B cell (primary cell): ENCODE results near the gene CDH13. TPM values are rescaled to one million over a fixed set of nuclear protein-coding genes. Genes with fewer than 3 reads are reported as not detected.

ENCODE experiments used
- ATAC-seq: fragments of 200-7000 bp; cut with Tn5 transposase; one replicate; pipeline ENCODE4 v1.10.0; 2021; ENCODE audit warnings: low read depth, mild to moderate bottlenecking, moderate number of reproducible peaks, moderate library complexity
- CTCF ChIA-PET: fragments of 350-600 bp; sonication (Branson Sonifier 250); formaldehyde crosslinking; loops from one replicate; lab custom pipeline; 2021; ENCODE audit warnings: antibody characterized with exemption, inconsistent platforms; lab: Charles Lee
- POLR2A ChIA-PET: fragments of 350-600 bp; sonication (Branson Sonifier 250); formaldehyde crosslinking; loops from one replicate; lab custom pipeline; 2021; ENCODE audit warnings: antibody characterized with exemption; lab: Charles Lee
- DNase-seq: peaks from one replicate; pipeline ENCODE4 v3.0.0; 2013
- H2AFZ ChIP-seq: 2 replicates; pipeline ENCODE4 v1.6.1; 2012; ENCODE audit warnings: mild to moderate bottlenecking, low read depth, low read length; ENCODE audit not compliant: insufficient read depth, poor library complexity, severe bottlenecking
- H3K27ac ChIP-seq, 2 donors: 1 replicate in 1 of 2; 2 replicates in 1 of 2; pipeline ENCODE4 v1.5.1; 2012 to 2013; ENCODE audit warnings: low read length in 2 of 2, mild to moderate bottlenecking in 2 of 2, moderate library complexity in 1 of 2
- H3K27me3 ChIP-seq, 4 experiments: fragments of 200-600 bp in 1 of 4; sonication (generic) in 1 of 4; replicated peaks in 1 of 4; 1 replicate in 2 of 4; 2 replicates in 2 of 4; pipeline versions ENCODE4 v1.6.1 to v1.7.0; 2013 to 2016; ENCODE audit warnings: low read length in 3 of 4, mild to moderate bottlenecking in 2 of 4, mixed read lengths in 1 of 4, moderate library complexity in 1 of 4; ENCODE audit not compliant: insufficient read depth in 4 of 4, control insufficient read depth in 3 of 4; ENCODE audit errors: control extremely low read depth in 1 of 4
- H3K36me3 ChIP-seq, 2 experiments: replicated peaks in 1 of 2; 1 replicate in 1 of 2; 2 replicates in 1 of 2; pipeline versions ENCODE4 v1.6.1 to v1.7.1; 2013; ENCODE audit warnings: low read length in 1 of 2; ENCODE audit not compliant: insufficient read depth in 2 of 2, control insufficient read depth in 1 of 2; ENCODE audit errors: control extremely low read depth in 1 of 2, extremely low read depth in 1 of 2
- H3K4me1 ChIP-seq, 2 donors: fragments of 200-600 bp in 1 of 2; sonication (generic) in 1 of 2; 1 replicate in 1 of 2; 2 replicates in 1 of 2; pipeline versions ENCODE4 v1.5.1 to v1.6.1; 2013 to 2017; ENCODE audit warnings: low read length in 2 of 2; ENCODE audit not compliant: control insufficient read depth in 2 of 2, insufficient read depth in 2 of 2
- H3K4me2 ChIP-seq: replicated peaks from 2 replicates; pipeline ENCODE3; 2012; ENCODE audit warnings: mild to moderate bottlenecking, low read depth, low read length; ENCODE audit not compliant: poor library complexity, severe bottlenecking
- H3K4me3 ChIP-seq, 5 experiments: fragments of 200-600 bp in 1 of 5; sonication (generic) in 1 of 5; 1 replicate in 3 of 5; 2 replicates in 2 of 5; pipeline versions ENCODE4 v1.5.1 to v1.7.0; 2011 to 2016; ENCODE audit warnings: low read length in 4 of 5, mild to moderate bottlenecking in 4 of 5, low read depth in 2 of 5, control low read depth in 1 of 5, moderate library complexity in 1 of 5; ENCODE audit not compliant: insufficient read depth in 1 of 5; ENCODE audit errors: control extremely low read depth in 1 of 5, extremely low read depth in 1 of 5
- H3K79me2 ChIP-seq: fragments of 200-600 bp; sonication (generic); one replicate; pipeline ENCODE4 v1.6.0; 2016; ENCODE audit warnings: low read length; ENCODE audit not compliant: control insufficient read depth, insufficient read depth
- H3K9ac ChIP-seq: fragments of 200-600 bp; sonication (generic); 2 replicates; pipeline ENCODE4 v1.6.1; 2017; ENCODE audit warnings: mild to moderate bottlenecking, low read length, moderate library complexity
- H3K9me3 ChIP-seq, 3 donors: one replicate each; pipeline versions ENCODE4 v1.6.1 to v1.7.1; 2013; ENCODE audit warnings: low read length in 2 of 3; ENCODE audit not compliant: control insufficient read depth in 2 of 3, insufficient read depth in 1 of 3; ENCODE audit errors: control extremely low read depth in 1 of 3
- H4K20me1 ChIP-seq: 2 replicates; pipeline ENCODE4 v1.6.0; 2012; ENCODE audit warnings: mild to moderate bottlenecking, low read length; ENCODE audit not compliant: insufficient read depth, control insufficient read depth, poor library complexity, severe bottlenecking
- H3K27ac Mint-ChIP-seq: one replicate; pipeline ENCODE4 v1.8.0; 2021; ENCODE audit warnings: mixed read lengths
- H3K27me3 Mint-ChIP-seq: one replicate; pipeline ENCODE4 v1.8.0; 2021; ENCODE audit warnings: mixed read lengths
- H3K4me1 Mint-ChIP-seq: one replicate; pipeline ENCODE4 v1.8.0; 2021; ENCODE audit warnings: mixed read lengths
- H3K4me3 Mint-ChIP-seq: one replicate; pipeline ENCODE4 v1.8.0; 2021; ENCODE audit warnings: mixed read lengths
- H3K9me3 Mint-ChIP-seq: one replicate; pipeline ENCODE4 v1.8.0; 2022; ENCODE audit warnings: mixed read lengths; ENCODE audit not compliant: insufficient read depth
- EZH2 ChIP-seq: IDR thresholded peaks from 2 replicates; pipeline ENCODE4 v1.6.1; 2012; ENCODE audit warnings: borderline replicate concordance, low read depth, mild to moderate bottlenecking, moderate library complexity, low read length; ENCODE audit not compliant: insufficient read depth, poor library complexity, severe bottlenecking
- WGBS: methylation state at CpG from one replicate; pipeline ENCODE4 v1.1.5; 2013; ENCODE audit warnings: missing lambda C conversion rate; ENCODE audit not compliant: insufficient coverage; 5-methylcytosine and 5-hydroxymethylcytosine counted together
- intact Hi-C: fragments of 100-400 bp; cut with micrococcal nuclease; formaldehyde crosslinking; loops from one replicate; pipeline ENCODE4 v1.10.0; 2022
- polyA plus RNA-seq: library from polyadenylated mRNA; depleted of rRNA; stranded (reverse); fragments of >200 nt; gene quantifications from 2 replicates; pipeline ENCODE4 v1.2.3, GENCODE V29; 2012
- total RNA-seq, 2 donors: library from RNA; stranded (reverse); fragments of 120-200 nt in 1 of 2; gene quantifications; 1 replicate in 1 of 2; 2 replicates in 1 of 2; pipeline versions ENCODE4 v1.2.3 to v1.2.4, GENCODE V29; 2013 to 2022
- TF ChIP-seq, protein P1 (sequence below): fragments of 200-600 bp; IDR thresholded peaks from one replicate; pipeline ENCODE4 v1.8.0; 2022; ENCODE audit warnings: antibody characterized with exemption, mild to moderate bottlenecking

CDH13 gene
- total and polyA plus RNA-seq, 2 donors (not counting 1 experiment from before 2014, with no cell fraction given), result not detected

DNA sequence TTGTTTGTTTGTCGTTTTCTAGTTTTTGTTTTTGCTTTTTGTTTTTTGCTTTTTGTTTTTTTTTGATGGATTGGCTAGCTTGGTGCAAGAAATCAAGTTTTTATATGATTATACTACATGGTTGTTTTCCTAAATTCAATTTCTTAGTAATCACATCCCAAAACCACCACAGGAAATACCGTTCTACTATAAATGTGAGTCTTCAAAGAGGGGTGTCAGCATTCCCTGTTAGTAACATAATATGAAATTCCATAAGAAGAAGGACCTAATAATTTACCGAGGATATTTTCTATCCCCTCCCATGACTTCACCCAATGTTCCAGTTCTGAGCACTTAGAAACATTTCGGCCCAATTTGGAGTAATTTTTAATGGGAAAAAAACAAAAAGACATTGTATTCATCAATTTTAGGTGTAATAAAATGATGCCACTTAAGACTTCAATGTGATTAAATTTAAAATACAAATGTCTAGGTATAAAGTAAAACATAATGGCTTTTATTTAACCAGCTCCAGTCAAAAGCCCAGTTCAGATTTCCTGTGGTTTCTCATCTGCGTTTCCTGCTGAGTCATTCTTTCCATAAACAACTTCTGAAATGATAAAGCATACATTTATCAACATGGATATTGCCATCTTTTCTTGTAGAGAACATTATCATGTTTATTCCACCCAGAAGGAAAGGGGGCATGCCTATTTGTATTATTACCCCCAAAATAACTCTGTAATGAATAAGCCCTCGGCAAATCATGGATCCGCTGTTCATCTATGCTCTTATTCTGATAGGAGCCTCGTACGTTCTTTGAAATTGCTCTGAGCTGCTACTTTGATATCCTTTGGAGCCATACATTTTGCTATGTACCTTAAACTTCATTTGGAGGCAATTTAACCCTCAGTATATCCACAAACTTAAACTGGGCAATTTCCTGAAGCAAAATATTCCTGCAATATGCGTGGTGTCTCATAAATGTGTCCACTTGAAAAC, 1209.1 kb downstream of the CDH13 start:
- ChIA-PET POLR2A (no interaction called here), CTCF (interaction anchor here (0.9 kb wide), 1 partner anchor 121 kb away, joined by 3 read pairs; no protein-coding TSS in a partner anchor)
- peaks cover 0 to 4% of the 10 kb centered on the region in 2 donors for H3K4me1 ChIP-seq
- peaks cover 0 to 3% (median 0%) of the 10 kb centered on the region in 3 donors for H3K9me3 ChIP-seq
- H2AFZ ChIP-seq, result no peak overlapping the region
- Mint-ChIP-seq H3K4me3 (no peak overlapping the region), H3K27ac (no peak overlapping the region), H3K27me3 (peaks cover 16% of the 10 kb centered on the region), H3K4me1 (peaks cover 5% of the 10 kb centered on the region), H3K9me3 (no peaks in the 10 kb centered on the region)
- 28% methylated on average over 4 of the region's 10 CpGs for WGBS
- intact Hi-C loops, result no loop called here
- no peaks in the 10 kb centered on the region for H3K36me3 ChIP-seq
- ATAC-seq (no peak), DNase-seq (no peak)
- no peaks in the 10 kb centered on the region for H4K20me1 ChIP-seq
- no peak overlapping the region for H3K4me3 ChIP-seq
- no peak overlapping the region for H3K4me2 ChIP-seq
- H3K79me2 ChIP-seq, result no peaks in the 10 kb centered on the region
- H3K9ac ChIP-seq, result no peak overlapping the region
- peaks cover 0 to 12% (median 5%) of the 10 kb centered on the region in 4 experiments for H3K27me3 ChIP-seq
- TF ChIP-seq EZH2, result no peak
- TF ChIP-seq, protein P1, sequence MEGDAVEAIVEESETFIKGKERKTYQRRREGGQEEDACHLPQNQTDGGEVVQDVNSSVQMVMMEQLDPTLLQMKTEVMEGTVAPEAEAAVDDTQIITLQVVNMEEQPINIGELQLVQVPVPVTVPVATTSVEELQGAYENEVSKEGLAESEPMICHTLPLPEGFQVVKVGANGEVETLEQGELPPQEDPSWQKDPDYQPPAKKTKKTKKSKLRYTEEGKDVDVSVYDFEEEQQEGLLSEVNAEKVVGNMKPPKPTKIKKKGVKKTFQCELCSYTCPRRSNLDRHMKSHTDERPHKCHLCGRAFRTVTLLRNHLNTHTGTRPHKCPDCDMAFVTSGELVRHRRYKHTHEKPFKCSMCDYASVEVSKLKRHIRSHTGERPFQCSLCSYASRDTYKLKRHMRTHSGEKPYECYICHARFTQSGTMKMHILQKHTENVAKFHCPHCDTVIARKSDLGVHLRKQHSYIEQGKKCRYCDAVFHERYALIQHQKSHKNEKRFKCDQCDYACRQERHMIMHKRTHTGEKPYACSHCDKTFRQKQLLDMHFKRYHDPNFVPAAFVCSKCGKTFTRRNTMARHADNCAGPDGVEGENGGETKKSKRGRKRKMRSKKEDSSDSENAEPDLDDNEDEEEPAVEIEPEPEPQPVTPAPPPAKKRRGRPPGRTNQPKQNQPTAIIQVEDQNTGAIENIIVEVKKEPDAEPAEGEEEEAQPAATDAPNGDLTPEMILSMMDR, result no peak
- H3K27ac ChIP-seq, result no peak overlapping the region

GRCh38 chr16:83837566-83837965, 1210.8 kb downstream of the CDH13 start:
- no peak overlapping the region for H3K4me3 ChIP-seq
- no CpG with 5 or more reads among the region's 4 CpGs for WGBS
- no peaks in the 10 kb centered on the region for H4K20me1 ChIP-seq
- H3K27ac ChIP-seq, result no peak overlapping the region
- TF ChIP-seq EZH2, result no peak
- TF ChIP-seq, protein P1, result no peak
- H3K4me2 ChIP-seq, result no peak overlapping the region
- no peak for DNase-seq
- CTCF ChIA-PET, result interaction anchor here (0.8 kb wide), 1 partner anchor 10 kb away, joined by 3 read pairs; no protein-coding TSS in a partner anchor
- H3K27me3 ChIP-seq, result peaks cover 0 to 12% (median 5%) of the 10 kb centered on the region in 4 experiments
- Mint-ChIP-seq H3K27me3 (peaks cover 16% of the 10 kb centered on the region), H3K27ac (no peak overlapping the region), H3K4me1 (peaks cover 14% of the 10 kb centered on the region), H3K9me3 (no peaks in the 10 kb centered on the region), H3K4me3 (no peak overlapping the region)
- H3K4me1 ChIP-seq, result peaks cover 13 to 16% of the 10 kb centered on the region in 2 donors
- POLR2A ChIA-PET, result no interaction called here
- H3K79me2 ChIP-seq, result no peaks in the 10 kb centered on the region
- no peaks in the 10 kb centered on the region for H3K36me3 ChIP-seq
- H3K9me3 ChIP-seq, result peaks cover 0 to 3% (median 0%) of the 10 kb centered on the region in 3 donors
- no peak overlapping the region for H3K9ac ChIP-seq
- intact Hi-C loops, result no loop called here
- ATAC-seq, result no peak
- no peak overlapping the region for H2AFZ ChIP-seq
